Ovary (tissue), 9 donors: ENCODE data around the gene NUP133. TPM values are rescaled to one million over a fixed set of nuclear protein-coding genes. Genes with fewer than 3 reads are reported as not detected.
"Not testable (repeated sequence)": the region's sequence is repeated elsewhere in the genome, so short reads cannot be mapped to it uniquely, and the experiment has no call there.

ENCODE experiments used
- DNase-seq, 5 donors: peaks; one replicate each; pipeline ENCODE4 v3.0.0-alpha.2; 2019 to 2020
- H3K27ac ChIP-seq, 2 donors: fragments of 200-600 bp; one replicate each; pipeline versions ENCODE4 v1.5.1 to v1.8.0; 2019 to 2022
- H3K27me3 ChIP-seq: fragments of 200-600 bp; one replicate; pipeline ENCODE4 v1.8.0; 2022
- H3K36me3 ChIP-seq: fragments of 200-600 bp; sonication (generic); one replicate; pipeline ENCODE4 v1.5.1; 2019
- H3K4me1 ChIP-seq: one replicate; pipeline ENCODE4 v1.8.1; 2013; ENCODE audit warnings: mild to moderate bottlenecking, moderate library complexity; ENCODE audit not compliant: insufficient read depth
- H3K4me3 ChIP-seq: fragments of 200-600 bp; sonication (generic); one replicate; pipeline ENCODE4 v1.5.1; 2017
- H3K9me3 ChIP-seq, 2 donors: fragments of 200-600 bp in 1 of 2; sonication (generic) in 1 of 2; one replicate each; pipeline versions ENCODE4 v1.5.1 to v1.8.1; 2013 to 2019; ENCODE audit warnings: mild to moderate bottlenecking in 1 of 2, moderate library complexity in 1 of 2
- CTCF ChIP-seq, 3 donors: fragments of 450-650 bp in 2 of 3; fragments of 200-600 bp in 1 of 3; IDR thresholded peaks; one replicate each; pipeline versions ENCODE4 v1.5.1 to v1.8.0; 2016 to 2022; ENCODE audit warnings: antibody characterized with exemption in 3 of 3, mild to moderate bottlenecking in 1 of 3
- EP300 ChIP-seq: sonication (generic); formaldehyde crosslinking; IDR thresholded peaks from one replicate; pipeline ENCODE4 v1.6.1; 2017; ENCODE audit warnings: antibody characterized with exemption
- POLR2A ChIP-seq: fragments of 450-650 bp; IDR thresholded peaks from one replicate; pipeline ENCODE4 v1.6.1; 2017; ENCODE audit warnings: antibody characterized with exemption, mild to moderate bottlenecking, moderate library complexity
- WGBS, 3 donors: extraction: QIAGEN DNeasy Blood & Tissue Kit in 1 of 3; methylation state at CpG; one replicate each; pipeline versions ENCODE4 v1.1.5 to v1.1.7; 2013 to 2017; 5-methylcytosine and 5-hydroxymethylcytosine counted together
- intact Hi-C, 4 donors: fragments of 100-400 bp; cut with DNase I; formaldehyde crosslinking; loops; one replicate each; pipeline versions ENCODE4 v1.11.0 to v1.15.1; 2022 to 2023
- polyA plus RNA-seq, 2 donors: library from polyadenylated mRNA; stranded (reverse); fragments of 200-250 nt in 1 of 2; fragments of 350-450 nt in 1 of 2; fragmentation: Illumina TruSeq in 1 of 2; extraction: RNeasy Lipid Tissue Mini Kit (QIAGEN cat#74804) in 1 of 2; gene quantifications; one replicate each; pipeline ENCODE4 v1.2.3, GENCODE V29; 2013 to 2014
- total RNA-seq, 7 donors: library from RNA; depleted of rRNA in 2 of 7; stranded (reverse); fragments of >200 nt in 2 of 7; fragmentation: NEBNext Ultra II Directional in 3 of 7; extraction: Animal tissue kit (Norgen Biotek cat#: 25700) in 3 of 7; gene quantifications; one replicate each; pipeline versions ENCODE4 v1.1.0 to v1.2.4, GENCODE V29; 2016 to 2023
- donor health status: DM: no; HTN: no; CAD: no; lungs with moderate emphysema.
- donor health status: DM: no; HTN: no; CAD: no.
- donor health status: Bipolar disorder and iron deficiency.
- donor health status: DM: yes; HTN: yes; CAD: no.
- donor health status: DM: no; HTN: no; CAD: no.
- donor health status: DM: yes; HTN: yes; CAD: no.

The NUP133 gene
- total and polyA plus RNA-seq, 9 donors = 15.3 to 49.2 (median 40.6) TPM

- peaks cover 13% of the 10 kb centered on the region for H3K4me1 ChIP-seq
- no peaks in the 10 kb centered on the region for H3K9me3 ChIP-seq
- TF ChIP-seq POLR2A (no peak), EP300 (no peak), CTCF (IDR thresholded peaks at IDR 0.05) (no peak)
- DNase-seq = no peak
- no peak overlapping the region for H3K4me3 ChIP-seq
- H3K27me3 ChIP-seq = peaks cover 5% of the 10 kb centered on the region
- no peaks in the 10 kb centered on the region for H3K36me3 ChIP-seq
- intact Hi-C loops = no loop called here
- H3K27ac ChIP-seq = no peak overlapping the region
- 79 to 86% (median 84%) methylated on average over 3 of the region's 3 CpGs for WGBS, 3 donors
Measured at GRCh38 chr1:229427572-229427971, 80.6 kb downstream of the NUP133 start.

GRCh38 chr1:229425564-229426159 is 82.5 kb downstream of the NUP133 start:
- 69 to 78% (median 71%) methylated on average over 2 of the region's 2 CpGs for WGBS, 3 donors

GRCh38 chr1:229420765-229421164 is 87.4 kb downstream of the NUP133 start:
- no peaks in the 10 kb centered on the region for H3K4me1 ChIP-seq
- 76 to 80% (median 77%) methylated on average over 7 of the region's 7 CpGs for WGBS, 3 donors
- TF ChIP-seq CTCF (IDR thresholded peaks at IDR 0.05) = no peak
- TF ChIP-seq POLR2A = no peak
- TF ChIP-seq EP300 = no peak
- H3K27ac ChIP-seq = no peak overlapping the region
- no peak overlapping the region for H3K4me3 ChIP-seq
- no peaks in the 10 kb centered on the region for H3K9me3 ChIP-seq
- intact Hi-C loops = no loop called here
- no peaks in the 10 kb centered on the region for H3K36me3 ChIP-seq
- no peak for DNase-seq
- no peaks in the 10 kb centered on the region for H3K27me3 ChIP-seq

More at GRCh38 chr1:229425564-229426159, 82.5 kb downstream of the NUP133 start:
- H3K4me3 ChIP-seq = no peak overlapping the region
- no peaks in the 10 kb centered on the region for H3K9me3 ChIP-seq
- no peaks in the 10 kb centered on the region for H3K36me3 ChIP-seq
- no peak overlapping the region for H3K27ac ChIP-seq
- TF ChIP-seq CTCF (IDR thresholded peaks at IDR 0.05) = no peak
- TF ChIP-seq POLR2A = no peak
- no peak for TF ChIP-seq EP300
- no peak for DNase-seq
- intact Hi-C loops = no loop called here
- H3K27me3 ChIP-seq = peaks cover 5% of the 10 kb centered on the region
- H3K4me1 ChIP-seq = no peaks in the 10 kb centered on the region

GRCh38 chr1:229420224-229420623 is 87.9 kb downstream of the NUP133 start:
- Histone ChIP-seq H3K27ac (no peak overlapping the region), H3K9me3 (no peaks in the 10 kb centered on the region), H3K36me3 (no peaks in the 10 kb centered on the region), H3K4me1 (no peaks in the 10 kb centered on the region), H3K4me3 (no peak overlapping the region), H3K27me3 (no peaks in the 10 kb centered on the region)
- 88 to 92% (median 91%) methylated on average over 11 of the region's 11 CpGs for WGBS, 3 donors
- intact Hi-C loops = no loop called here
- no peak for TF ChIP-seq EP300
- TF ChIP-seq CTCF (IDR thresholded peaks at IDR 0.05) = no peak
- no peak for DNase-seq

- H3K36me3 ChIP-seq, H3K27ac ChIP-seq, intact Hi-C loops, H3K4me3 ChIP-seq, H3K27me3 ChIP-seq, H3K9me3 ChIP-seq, H3K4me1 ChIP-seq, DNase-seq: not testable (repeated sequence)
- WGBS, 3 donors = 69 to 79% (median 71%) methylated on average over 6 of the region's 6 CpGs
Measured at GRCh38 chr1:229418586-229418985, 89.6 kb downstream of the NUP133 start.

- H3K4me3 ChIP-seq, H3K9me3 ChIP-seq, H3K27ac ChIP-seq, DNase-seq, intact Hi-C loops, H3K4me1 ChIP-seq, H3K27me3 ChIP-seq, H3K36me3 ChIP-seq: not testable (repeated sequence)
- WGBS, 3 donors = 80 to 84% (median 81%) methylated on average over 5 of the region's 5 CpGs
Measured at GRCh38 chr1:229412810-229413209, 95.3 kb downstream of the NUP133 start.
